SK-N-SH (cell line): ENCODE results near the gene BDNF. TPM values are rescaled to one million over a fixed set of nuclear protein-coding genes. Genes with fewer than 3 reads are reported as not detected.

ENCODE experiments used
- CTCF ChIA-PET: fragments of 300-600, 350-600 bp; formaldehyde crosslinking; extraction: SDS; loops from one replicate; lab custom pipeline; 2021; lab: Yijun Ruan, JAX
- POLR2A ChIA-PET: fragments of 350-600 bp; sonication (Branson Sonifier 250); formaldehyde crosslinking; extraction: SDS; loops from one replicate; lab custom pipeline; 2020; ENCODE audit warnings: antibody characterized with exemption, inconsistent platforms; lab: Yijun Ruan, JAX
- DNase-seq: peaks from one replicate; pipeline ENCODE4 v3.0.0; 2012
- H2AFZ ChIP-seq: fragments of 200-600 bp; sonication (generic); 2 replicates; pipeline ENCODE4 v1.8.1; 2016; ENCODE audit warnings: antibody characterized with exemption, mild to moderate bottlenecking, low read depth
- H3F3A ChIP-seq: fragments of 200-600 bp; sonication (generic); replicated peaks from 2 replicates; pipeline ENCODE3; 2016; ENCODE audit warnings: antibody characterized with exemption, mild to moderate bottlenecking; ENCODE audit not compliant: insufficient read depth
- H3K27ac ChIP-seq, 2 experiments: fragments of 200-500 bp in 1 of 2; fragments of 200-600 bp in 1 of 2; sonication (Bioruptor generic) in 1 of 2; sonication (generic), shearing (Covaris generic) in 1 of 2; 2 replicates each; pipeline versions ENCODE4 v1.5.1 to v1.6.1; 2014 to 2016; ENCODE audit warnings: low read depth in 2 of 2, inconsistent platforms in 1 of 2, low read length in 1 of 2, mild to moderate bottlenecking in 1 of 2, mixed read lengths in 1 of 2
- H3K27me3 ChIP-seq: fragments of 200-600 bp; sonication (generic), shearing (Covaris generic); 2 replicates; pipeline ENCODE4 v1.6.1; 2016; ENCODE audit warnings: mixed run types; ENCODE audit not compliant: insufficient read depth
- H3K36me3 ChIP-seq, 2 experiments: fragments of 200-500 bp in 1 of 2; fragments of 200-600 bp in 1 of 2; sonication (Bioruptor generic) in 1 of 2; sonication (generic) in 1 of 2; replicated peaks in 1 of 2; 2 replicates each; pipeline versions ENCODE3 to v1.5.1; 2014 to 2016; ENCODE audit warnings: low read length in 1 of 2, mild to moderate bottlenecking in 1 of 2; ENCODE audit not compliant: insufficient read depth in 2 of 2, control insufficient read depth in 1 of 2
- H3K4me1 ChIP-seq, 2 experiments: fragments of 200-500 bp in 1 of 2; fragments of 200-600 bp in 1 of 2; sonication (Bioruptor generic) in 1 of 2; sonication (generic), shearing (Covaris generic) in 1 of 2; 2 replicates each; pipeline versions ENCODE4 v1.5.1 to v1.6.1; 2014 to 2016; ENCODE audit warnings: low read depth in 1 of 2, low read length in 1 of 2, mixed run types in 1 of 2; ENCODE audit not compliant: insufficient read depth in 2 of 2, control insufficient read depth in 1 of 2
- H3K4me2 ChIP-seq: fragments of 200-600 bp; sonication (generic), shearing (Covaris generic); 2 replicates; pipeline ENCODE4 v1.6.1; 2017; ENCODE audit warnings: mixed run types
- H3K4me3 ChIP-seq, 2 experiments: fragments of 200-500 bp in 1 of 2; fragments of 200-600 bp in 1 of 2; sonication (Bioruptor generic) in 1 of 2; sonication (generic), shearing (Covaris generic) in 1 of 2; 2 replicates each; pipeline versions ENCODE4 v1.5.1 to v1.8.1; 2014 to 2016; ENCODE audit warnings: low read depth in 2 of 2, inconsistent platforms in 1 of 2, low read length in 1 of 2, mild to moderate bottlenecking in 1 of 2, mixed read lengths in 1 of 2, moderate library complexity in 1 of 2
- H3K79me2 ChIP-seq: fragments of 200-600 bp; sonication (generic); 2 replicates; pipeline ENCODE4 v1.8.1; 2017; ENCODE audit warnings: mild to moderate bottlenecking; ENCODE audit not compliant: insufficient read depth
- H3K9ac ChIP-seq: fragments of 200-600 bp; sonication (generic); 2 replicates; pipeline ENCODE4 v1.6.1; 2017; ENCODE audit warnings: mixed run types
- H3K9me2 ChIP-seq: fragments of 200-600 bp; sonication (generic); 2 replicates; pipeline ENCODE4 v1.6.1; 2017; ENCODE audit warnings: mixed run types
- H3K9me3 ChIP-seq: fragments of 200-600 bp; sonication (generic); 2 replicates; pipeline ENCODE4 v1.6.1; 2017; ENCODE audit warnings: mixed run types, mild to moderate bottlenecking, moderate library complexity
- H4K20me1 ChIP-seq: fragments of 200-600 bp; sonication (generic); 2 replicates; pipeline ENCODE4 v1.6.1; 2017; ENCODE audit warnings: mild to moderate bottlenecking, mixed run types; ENCODE audit not compliant: insufficient read depth
- CTCF ChIP-seq: fragments of 200-600 bp; sonication (generic); IDR thresholded peaks from 2 replicates; pipeline ENCODE4 v1.6.1; 2017; ENCODE audit warnings: antibody characterized with exemption, mild to moderate bottlenecking, moderate library complexity
- ELF1 ChIP-seq: IDR thresholded peaks from 2 replicates; pipeline ENCODE4 v1.4.0; 2012
- EP300 ChIP-seq, 2 experiments: IDR thresholded peaks; 2 replicates each; pipeline versions ENCODE4 v1.4.0 to v1.6.1; 2012; ENCODE audit warnings: borderline replicate concordance in 1 of 2, low read depth in 1 of 2, low read length in 1 of 2
- FOSL2 ChIP-seq: IDR thresholded peaks from 2 replicates; pipeline ENCODE4 v1.4.0; 2012; ENCODE audit warnings: low read depth, mild to moderate bottlenecking, moderate library complexity, borderline replicate concordance
- FOXJ3 ChIP-seq: sonication (generic); formaldehyde crosslinking; IDR thresholded peaks from 2 replicates; pipeline ENCODE4 v1.5.1; 2020; ENCODE audit warnings: mild to moderate bottlenecking, missing genetic modification reagents
- GATA2 ChIP-seq: sonication (generic); formaldehyde crosslinking; IDR thresholded peaks from 2 replicates; pipeline ENCODE4 v1.5.0; 2020; ENCODE audit warnings: mild to moderate bottlenecking, missing genetic modification reagents
- JUND ChIP-seq: IDR thresholded peaks from 2 replicates; pipeline ENCODE4 v1.4.0; 2012
- MAX ChIP-seq: IDR thresholded peaks from 2 replicates; pipeline ENCODE4 v1.4.0; 2012; ENCODE audit warnings: low read depth
- MEF2A ChIP-seq: IDR thresholded peaks from 2 replicates; pipeline ENCODE4 v1.4.0; 2012; ENCODE audit warnings: low read depth, borderline replicate concordance
- MXI1 ChIP-seq: IDR thresholded peaks from 2 replicates; pipeline ENCODE4 v1.6.1; 2012; ENCODE audit warnings: mild to moderate bottlenecking, low read depth, low read length, improper control_type of control experiment
- NRF1 ChIP-seq: IDR thresholded peaks from 2 replicates; pipeline ENCODE4 v1.6.1; 2012; ENCODE audit warnings: low read depth, mild to moderate bottlenecking, low read length
- POLR2AphosphoS5 ChIP-seq: IDR thresholded peaks from 2 replicates; pipeline ENCODE4 v1.6.1; 2012; ENCODE audit warnings: low read depth, low read length
- RAD21 ChIP-seq: IDR thresholded peaks from 2 replicates; pipeline ENCODE4 v1.6.1; 2012; ENCODE audit warnings: mild to moderate bottlenecking, low read length
- RCOR1 ChIP-seq: fragments of 150-350 bp; IDR thresholded peaks from 2 replicates; pipeline ENCODE4 v1.6.1; 2017; ENCODE audit warnings: antibody characterized with exemption, low read length
- RFX5 ChIP-seq: IDR thresholded peaks from 2 replicates; pipeline ENCODE4 v1.6.1; 2012; ENCODE audit warnings: mild to moderate bottlenecking, improper control_type of control experiment, low read length
- RXRA ChIP-seq: IDR thresholded peaks from 2 replicates; pipeline ENCODE4 v1.4.0; 2012; ENCODE audit warnings: low read depth, mild to moderate bottlenecking, borderline replicate concordance
- SIN3A ChIP-seq: IDR thresholded peaks from 2 replicates; pipeline ENCODE4 v1.6.1; 2012; ENCODE audit warnings: low read depth, mild to moderate bottlenecking, low read length, moderate library complexity, borderline replicate concordance
- TAF1 ChIP-seq: IDR thresholded peaks from 2 replicates; pipeline ENCODE4 v1.6.1; 2012; ENCODE audit warnings: low read depth, mild to moderate bottlenecking, low read length, moderate library complexity, borderline replicate concordance
- TCF12 ChIP-seq: IDR thresholded peaks from 2 replicates; pipeline ENCODE4 v1.4.0; 2012
- TEAD4 ChIP-seq: IDR thresholded peaks from 2 replicates; pipeline ENCODE4 v1.4.0; 2012; ENCODE audit warnings: mild to moderate bottlenecking, borderline replicate concordance; ENCODE audit not compliant: insufficient read depth
- USF1 ChIP-seq: IDR thresholded peaks from 2 replicates; pipeline ENCODE4 v1.4.0; 2012; ENCODE audit warnings: low read depth, borderline replicate concordance
- USF2 ChIP-seq: fragments of 150-350 bp; IDR thresholded peaks from 2 replicates; pipeline ENCODE4 v1.6.1; 2017; ENCODE audit warnings: antibody characterized with exemption, low read length, low read depth, borderline replicate concordance
- YY1 ChIP-seq: IDR thresholded peaks from 2 replicates; pipeline ENCODE4 v1.4.0; 2012; ENCODE audit warnings: low read depth, mild to moderate bottlenecking
- WGBS: methylation state at CpG from one replicate; pipeline ENCODE4 v1.1.6; 2017; ENCODE audit warnings: low lambda C conversion rate; 5-methylcytosine and 5-hydroxymethylcytosine counted together
- polyA plus RNA-seq, 3 experiments: library from polyadenylated mRNA; depleted of rRNA; stranded (reverse); fragments of >200 nt; gene quantifications; 2 replicates each; pipeline ENCODE4 v1.2.3, GENCODE V29; 2012
- TF ChIP-seq, protein P1 (sequence below): fragments of 150-350 bp; IDR thresholded peaks from 2 replicates; pipeline ENCODE4 v1.6.1; 2016; ENCODE audit warnings: mild to moderate bottlenecking, low read depth, low read length

The BDNF gene
- polyA plus RNA-seq, 1 of the 3 experiments (the other 2 are of a cell fraction), result 21.3 TPM

GRCh38 chr11:27648840-27649239, 51.4 kb downstream of the BDNF start (continued):
- TF ChIP-seq MAX (no peak), EP300 (IDR thresholded peaks at IDR 0.05; ENCODE audit: borderline replicate concordance in 1 of 2, low read depth in 1 of 2, low read length in 1 of 2) (no peak), RCOR1 (no peak), RXRA (no peak), RFX5 (no peak)

- ChIA-PET CTCF (interaction anchor here (1.0 kb wide), 1 partner anchor 53 kb away, joined by 3 read pairs; no protein-coding TSS in a partner anchor), POLR2A (no interaction called here)
- Histone ChIP-seq H3K36me3 (no peaks in the 10 kb centered on the region), H2AFZ (no peak overlapping the region), H3K9ac (no peak overlapping the region), H3K4me2 (no peak overlapping the region), H3K4me1 (peaks cover 0 to 24% of the 10 kb centered on the region in 2 experiments; a peak in 2 of 4 replicates), H3K79me2 (no peaks in the 10 kb centered on the region), H3K9me2 (no peaks in the 10 kb centered on the region), H3K4me3 (no peak overlapping the region), H3K27me3 (no peaks in the 10 kb centered on the region), H3K27ac (peak overlapping the region in 1 of 2 experiments; percentile 90; a peak in 2 of 4 replicates), H3K9me3 (no peaks in the 10 kb centered on the region), H3F3A (peaks cover 13% of the 10 kb centered on the region), H4K20me1 (no peaks in the 10 kb centered on the region)
- 41% methylated on average over 9 of the region's 9 CpGs for WGBS
- DNase-seq, result peak; percentile 80
- TF ChIP-seq SIN3A (no peak), RCOR1 (peak; percentile 81), YY1 (no peak), FOXJ3 (peak; percentile 94), EP300 (IDR thresholded peaks at IDR 0.05; ENCODE audit: borderline replicate concordance in 1 of 2, low read depth in 1 of 2, low read length in 1 of 2) (peak in 1 of 2 experiments; percentile 95; a peak in 2 of 4 replicates), NRF1 (no peak), TEAD4 (no peak), JUND (no peak), MXI1 (peak; percentile 64; the same call in 1 of the 2 replicates), USF1 (no peak), ELF1 (no peak), CTCF (no peak), TAF1 (no peak), USF2 (no peak), TCF12 (peak; percentile 46; the same call in 1 of the 2 replicates), RAD21 (peak; percentile 26), MAX (no peak), RFX5 (peak; percentile 95), FOSL2 (no peak), MEF2A (no peak), POLR2AphosphoS5 (no peak), GATA2 (peak; percentile 92)
- TF ChIP-seq, protein P1, sequence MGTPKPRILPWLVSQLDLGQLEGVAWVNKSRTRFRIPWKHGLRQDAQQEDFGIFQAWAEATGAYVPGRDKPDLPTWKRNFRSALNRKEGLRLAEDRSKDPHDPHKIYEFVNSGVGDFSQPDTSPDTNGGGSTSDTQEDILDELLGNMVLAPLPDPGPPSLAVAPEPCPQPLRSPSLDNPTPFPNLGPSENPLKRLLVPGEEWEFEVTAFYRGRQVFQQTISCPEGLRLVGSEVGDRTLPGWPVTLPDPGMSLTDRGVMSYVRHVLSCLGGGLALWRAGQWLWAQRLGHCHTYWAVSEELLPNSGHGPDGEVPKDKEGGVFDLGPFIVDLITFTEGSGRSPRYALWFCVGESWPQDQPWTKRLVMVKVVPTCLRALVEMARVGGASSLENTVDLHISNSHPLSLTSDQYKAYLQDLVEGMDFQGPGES, result no peak
Observed at GRCh38 chr11:27646051-27646818, 54.0 kb downstream of the BDNF start.
